Measurements from ENCODE around the gene SECTM1. TPM values are rescaled to one million over a fixed set of nuclear protein-coding genes. Genes with fewer than 3 reads are reported as not detected.

Gene SECTM1
- polyA plus RNA-seq, 2 donors, result 2.2 to 10.8 TPM

- no peak overlapping the region for H3K27ac ChIP-seq (ENCODE audit: low read depth in 2 of 2, low read length in 1 of 2)
- no peaks in the 10 kb centered on the region for H3K9me3 ChIP-seq (ENCODE audit: control insufficient read depth in 2 of 2, insufficient read depth in 1 of 2, low read depth in 1 of 2, low read length in 1 of 2)
- WGBS, 2 donors, result 84 to 85% methylated on average over 22 to 23 of the region's 23 CpGs
- H3K4me3 ChIP-seq (ENCODE audit: low read depth in 1 of 2, low read length in 2 of 2), result no peak overlapping the region
- no peaks in the 10 kb centered on the region for H3K27me3 ChIP-seq (ENCODE audit: control insufficient read depth in 1 of 2, insufficient read depth in 2 of 2, low read length in 2 of 2)
- peaks cover 0 to 11% of the 10 kb centered on the region in 2 donors for H3K4me1 ChIP-seq (ENCODE audit: control insufficient read depth in 2 of 2, insufficient read depth in 2 of 2, low read length in 1 of 2)
- H3K36me3 ChIP-seq (ENCODE audit: control insufficient read depth in 2 of 2, insufficient read depth in 2 of 2, low read length in 1 of 2), result no peaks in the 10 kb centered on the region
Observed at GRCh38 chr17:82304826-82305726, 28.5 kb downstream of the SECTM1 start.

DNA sequence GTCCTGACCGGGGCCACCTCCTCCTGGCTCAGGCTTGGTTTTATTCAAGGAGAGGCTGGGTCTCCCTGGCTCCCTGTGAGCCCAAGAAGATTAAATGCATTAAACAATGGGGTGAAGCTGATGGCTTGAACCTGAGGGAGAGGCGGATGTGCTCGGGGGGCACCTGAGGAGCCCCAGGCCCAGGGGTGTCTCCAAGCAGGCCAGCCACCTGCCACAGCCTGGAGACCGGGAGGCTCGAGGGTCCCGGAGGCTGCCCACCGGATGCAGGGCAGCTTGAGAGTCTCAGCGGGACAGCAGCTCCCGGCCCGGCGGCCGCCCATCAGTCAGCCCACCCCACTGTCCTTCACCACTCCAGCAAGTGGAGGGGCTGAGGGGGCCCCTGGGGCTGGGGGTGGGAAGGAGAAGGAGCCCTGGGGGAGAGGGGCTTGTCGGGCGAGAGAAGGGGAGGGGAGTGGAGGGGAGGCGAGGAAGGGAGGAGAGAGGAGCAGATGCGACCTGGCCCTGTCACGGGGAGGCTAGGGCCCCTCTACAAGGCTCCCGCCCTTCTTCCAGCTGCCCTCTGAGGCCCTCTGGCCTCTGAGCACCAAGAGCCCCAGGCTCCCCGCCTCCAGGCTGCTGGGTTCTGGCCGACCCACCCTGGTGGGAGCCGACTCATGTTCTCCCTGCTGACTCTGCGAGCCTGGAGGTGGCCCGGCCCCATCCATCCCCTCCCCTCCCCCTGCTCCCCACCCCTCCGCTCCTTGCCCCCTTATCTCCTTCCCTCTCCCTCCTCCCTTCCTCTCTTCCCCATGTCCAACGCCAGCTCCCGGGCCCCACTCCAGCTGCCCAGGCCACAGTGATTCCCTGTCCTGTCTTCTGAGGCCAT is 29.4 kb downstream of the SECTM1 start:
- H3K27ac ChIP-seq (ENCODE audit: low read depth in 2 of 2, low read length in 1 of 2), result no peak overlapping the region

DNA sequence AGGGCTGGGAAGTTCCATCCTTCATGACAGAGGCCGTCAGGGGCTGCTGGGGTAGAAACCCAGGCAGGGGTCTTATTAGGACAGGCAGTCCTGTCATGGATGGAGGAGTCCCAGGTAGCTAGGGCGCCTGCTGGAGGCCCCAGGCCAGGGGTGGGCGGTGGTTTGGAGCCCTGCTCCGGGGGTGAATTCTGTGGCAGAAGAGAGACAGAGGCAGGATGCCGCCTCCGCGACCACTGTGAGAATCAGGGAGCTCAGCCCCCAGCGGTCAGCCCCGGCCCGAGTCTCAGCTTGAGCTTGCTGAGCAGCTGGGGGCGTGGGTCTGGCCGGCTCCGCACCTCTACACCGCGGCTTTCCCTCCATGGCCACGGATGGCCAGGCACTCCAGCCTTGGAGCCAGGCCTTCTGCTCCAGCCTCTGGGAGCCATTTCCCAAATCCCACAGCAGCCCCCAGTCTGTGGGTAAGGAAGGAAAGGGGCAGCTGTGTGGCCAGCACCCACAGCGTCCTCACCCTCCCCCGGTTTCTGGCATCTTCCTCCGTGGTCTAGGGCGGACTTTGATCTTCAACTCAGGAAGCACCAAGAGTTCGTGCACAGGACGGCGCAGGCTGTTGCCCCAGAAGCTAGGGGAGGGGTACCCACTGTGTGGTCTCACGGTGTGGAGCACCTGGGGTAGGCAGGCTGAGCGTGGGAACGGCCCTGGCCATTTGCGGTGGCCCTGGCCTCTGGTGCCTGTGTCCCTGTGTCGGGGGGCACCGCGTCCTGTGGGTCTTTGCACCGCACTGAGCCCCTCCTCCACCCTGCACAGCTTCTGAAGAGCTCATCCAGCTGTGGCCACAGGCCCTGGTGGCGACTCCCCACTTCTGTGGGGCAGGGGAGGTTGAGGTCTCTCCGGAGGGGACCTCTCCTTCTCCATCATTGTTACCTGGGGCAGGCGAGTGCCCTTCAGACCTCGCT is 30.3 kb downstream of the SECTM1 start:
- 68 to 80% methylated on average over 35 of the region's 35 CpGs for WGBS, 2 donors
- Histone ChIP-seq H3K27ac (ENCODE audit: low read depth in 2 of 2, low read length in 1 of 2) (no peak overlapping the region), H3K27me3 (ENCODE audit: control insufficient read depth in 1 of 2, insufficient read depth in 2 of 2, low read length in 2 of 2) (no peaks in the 10 kb centered on the region), H3K4me3 (ENCODE audit: low read depth in 1 of 2, low read length in 2 of 2) (no peak overlapping the region), H3K4me1 (ENCODE audit: control insufficient read depth in 2 of 2, insufficient read depth in 2 of 2, low read length in 1 of 2) (peaks cover 5 to 21% of the 10 kb centered on the region in 2 donors), H3K36me3 (ENCODE audit: control insufficient read depth in 2 of 2, insufficient read depth in 2 of 2, low read length in 1 of 2) (no peaks in the 10 kb centered on the region), H3K9me3 (ENCODE audit: control insufficient read depth in 2 of 2, insufficient read depth in 1 of 2, low read depth in 1 of 2, low read length in 1 of 2) (no peaks in the 10 kb centered on the region)

More for the DNA sequence above, 29.4 kb downstream of the SECTM1 start:
- H3K9me3 ChIP-seq (ENCODE audit: control insufficient read depth in 2 of 2, insufficient read depth in 1 of 2, low read depth in 1 of 2, low read length in 1 of 2), result no peaks in the 10 kb centered on the region
- no peaks in the 10 kb centered on the region for H3K36me3 ChIP-seq (ENCODE audit: control insufficient read depth in 2 of 2, insufficient read depth in 2 of 2, low read length in 1 of 2)
- 78 to 79% methylated on average over 14 to 26 of the region's 26 CpGs for WGBS, 2 donors
- no peak overlapping the region for H3K4me3 ChIP-seq (ENCODE audit: low read depth in 1 of 2, low read length in 2 of 2)
- no peaks in the 10 kb centered on the region for H3K27me3 ChIP-seq (ENCODE audit: control insufficient read depth in 1 of 2, insufficient read depth in 2 of 2, low read length in 2 of 2)
- H3K4me1 ChIP-seq (ENCODE audit: control insufficient read depth in 2 of 2, insufficient read depth in 2 of 2, low read length in 1 of 2), result peaks cover 0 to 11% of the 10 kb centered on the region in 2 donors

DNA sequence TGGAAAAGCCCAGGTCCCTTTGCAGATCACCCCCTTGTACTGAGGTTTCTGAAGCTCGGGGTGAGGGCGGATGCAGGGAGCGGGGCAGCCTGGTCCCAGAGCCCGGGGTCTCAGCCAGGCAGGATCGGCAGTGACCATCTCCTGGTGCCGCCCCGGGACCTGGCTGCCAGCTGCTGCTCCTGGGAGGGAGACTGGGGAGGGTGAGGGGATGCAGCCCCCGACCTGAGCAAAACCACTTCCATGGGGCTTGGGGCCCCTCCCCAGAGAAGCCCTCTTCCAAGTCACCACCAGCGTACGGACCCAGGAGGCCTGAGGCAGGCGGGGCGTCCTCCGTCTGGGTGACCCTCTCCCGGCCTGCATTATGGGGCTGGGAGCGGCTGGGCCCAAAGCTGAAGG is 31.0 kb downstream of the SECTM1 start:
- Histone ChIP-seq H3K9me3 (ENCODE audit: control insufficient read depth in 2 of 2, insufficient read depth in 1 of 2, low read depth in 1 of 2, low read length in 1 of 2) (no peaks in the 10 kb centered on the region), H3K27me3 (ENCODE audit: control insufficient read depth in 1 of 2, insufficient read depth in 2 of 2, low read length in 2 of 2) (no peaks in the 10 kb centered on the region), H3K4me1 (ENCODE audit: control insufficient read depth in 2 of 2, insufficient read depth in 2 of 2, low read length in 1 of 2) (peaks cover 5 to 25% of the 10 kb centered on the region in 2 donors), H3K4me3 (ENCODE audit: low read depth in 1 of 2, low read length in 2 of 2) (no peak overlapping the region), H3K36me3 (ENCODE audit: control insufficient read depth in 2 of 2, insufficient read depth in 2 of 2, low read length in 1 of 2) (no peaks in the 10 kb centered on the region), H3K27ac (ENCODE audit: low read depth in 2 of 2, low read length in 1 of 2) (no peak overlapping the region)
- WGBS, 2 donors, result 78 to 82% methylated on average over 14 to 15 of the region's 15 CpGs

DNA sequence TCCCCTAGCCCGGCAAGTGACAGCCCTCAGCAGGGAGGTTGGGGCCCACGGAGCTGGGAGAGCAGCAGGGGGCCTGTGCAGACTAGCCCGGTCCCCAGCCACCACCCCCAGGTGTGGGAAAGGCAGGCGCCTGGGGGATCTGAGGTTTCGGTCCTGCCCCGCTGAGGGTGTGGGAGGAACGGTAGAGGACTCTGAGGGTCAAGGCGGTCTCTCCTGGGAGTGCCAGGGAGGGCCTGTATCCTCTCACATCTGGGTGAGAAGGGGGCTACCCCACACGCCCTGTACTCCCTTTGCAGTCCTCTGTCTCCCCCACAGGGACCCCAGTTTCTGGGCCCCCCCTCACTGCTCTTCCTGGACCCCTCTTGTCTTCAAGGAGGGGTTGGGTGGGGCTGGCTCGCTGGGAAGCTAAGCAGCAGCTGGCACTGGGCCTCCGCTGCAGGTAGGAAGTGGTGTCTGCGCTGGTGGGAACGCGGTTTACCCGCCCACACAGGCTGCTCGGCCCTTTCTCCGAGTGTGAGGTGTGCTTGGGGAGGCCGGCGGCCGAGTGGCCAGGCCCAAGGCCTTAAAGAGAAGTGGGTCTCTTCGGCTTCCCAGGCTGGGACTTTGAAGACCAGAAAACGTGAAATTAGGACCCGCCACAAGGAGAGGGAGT is 31.5 kb downstream of the SECTM1 start:
- peak overlapping the region; percentile 3 to 14 for H3K27ac ChIP-seq (ENCODE audit: low read depth in 2 of 2, low read length in 1 of 2)
- no peaks in the 10 kb centered on the region for H3K27me3 ChIP-seq (ENCODE audit: control insufficient read depth in 1 of 2, insufficient read depth in 2 of 2, low read length in 2 of 2)
- H3K4me3 ChIP-seq (ENCODE audit: low read depth in 1 of 2, low read length in 2 of 2), result no peak overlapping the region
- H3K36me3 ChIP-seq (ENCODE audit: control insufficient read depth in 2 of 2, insufficient read depth in 2 of 2, low read length in 1 of 2), result no peaks in the 10 kb centered on the region
- 44 to 45% methylated on average over 23 of the region's 23 CpGs for WGBS, 2 donors
- H3K4me1 ChIP-seq (ENCODE audit: control insufficient read depth in 2 of 2, insufficient read depth in 2 of 2, low read length in 1 of 2), result peaks cover 5 to 29% of the 10 kb centered on the region in 2 donors
- H3K9me3 ChIP-seq (ENCODE audit: control insufficient read depth in 2 of 2, insufficient read depth in 1 of 2, low read depth in 1 of 2, low read length in 1 of 2), result no peaks in the 10 kb centered on the region

- Histone ChIP-seq H3K4me1 (ENCODE audit: control insufficient read depth in 2 of 2, insufficient read depth in 2 of 2, low read length in 1 of 2) (peaks cover 5 to 29% of the 10 kb centered on the region in 2 donors), H3K27me3 (ENCODE audit: control insufficient read depth in 1 of 2, insufficient read depth in 2 of 2, low read length in 2 of 2) (no peaks in the 10 kb centered on the region), H3K4me3 (ENCODE audit: low read depth in 1 of 2, low read length in 2 of 2) (no peak overlapping the region), H3K36me3 (ENCODE audit: control insufficient read depth in 2 of 2, insufficient read depth in 2 of 2, low read length in 1 of 2) (no peaks in the 10 kb centered on the region), H3K9me3 (ENCODE audit: control insufficient read depth in 2 of 2, insufficient read depth in 1 of 2, low read depth in 1 of 2, low read length in 1 of 2) (no peaks in the 10 kb centered on the region), H3K27ac (ENCODE audit: low read depth in 2 of 2, low read length in 1 of 2) (no peak overlapping the region)
- 80 to 83% methylated on average over 12 of the region's 12 CpGs for WGBS, 2 donors
Observed at GRCh38 chr17:82301300-82301915, 32.2 kb downstream of the SECTM1 start.

- H3K27me3 ChIP-seq (ENCODE audit: control insufficient read depth in 1 of 2, insufficient read depth in 2 of 2, low read length in 2 of 2), result no peaks in the 10 kb centered on the region
- no peak overlapping the region for H3K4me3 ChIP-seq (ENCODE audit: low read depth in 1 of 2, low read length in 2 of 2)
- no peak overlapping the region for H3K27ac ChIP-seq (ENCODE audit: low read depth in 2 of 2, low read length in 1 of 2)
- no peaks in the 10 kb centered on the region for H3K9me3 ChIP-seq (ENCODE audit: control insufficient read depth in 2 of 2, insufficient read depth in 1 of 2, low read depth in 1 of 2, low read length in 1 of 2)
- H3K36me3 ChIP-seq (ENCODE audit: control insufficient read depth in 2 of 2, insufficient read depth in 2 of 2, low read length in 1 of 2), result no peaks in the 10 kb centered on the region
- 28 to 30% methylated on average over 21 of the region's 21 CpGs for WGBS, 2 donors
- H3K4me1 ChIP-seq (ENCODE audit: control insufficient read depth in 2 of 2, insufficient read depth in 2 of 2, low read length in 1 of 2), result peaks cover 5 to 29% of the 10 kb centered on the region in 2 donors
Observed at GRCh38 chr17:82300707-82301270, 32.8 kb downstream of the SECTM1 start.

- peaks cover 5 to 29% of the 10 kb centered on the region in 2 donors for H3K4me1 ChIP-seq (ENCODE audit: control insufficient read depth in 2 of 2, insufficient read depth in 2 of 2, low read length in 1 of 2)
- H3K4me3 ChIP-seq (ENCODE audit: low read depth in 1 of 2, low read length in 2 of 2), result no peak overlapping the region
- H3K9me3 ChIP-seq (ENCODE audit: control insufficient read depth in 2 of 2, insufficient read depth in 1 of 2, low read depth in 1 of 2, low read length in 1 of 2), result no peaks in the 10 kb centered on the region
- peak overlapping the region in 1 of 2 donors; percentile 5 for H3K27ac ChIP-seq (ENCODE audit: low read depth in 2 of 2, low read length in 1 of 2)
- H3K27me3 ChIP-seq (ENCODE audit: control insufficient read depth in 1 of 2, insufficient read depth in 2 of 2, low read length in 2 of 2), result no peaks in the 10 kb centered on the region
- no peaks in the 10 kb centered on the region for H3K36me3 ChIP-seq (ENCODE audit: control insufficient read depth in 2 of 2, insufficient read depth in 2 of 2, low read length in 1 of 2)
- WGBS, 2 donors, result 87 to 91% methylated on average over 13 of the region's 13 CpGs
Observed at GRCh38 chr17:82300228-82300627, 33.3 kb downstream of the SECTM1 start.

Measured in esophagus (tissue), 2 donors.